Cortex of kidney (tissue), 1 donor: ENCODE measurements around the gene ZFYVE27.

ENCODE experiments used
- DNase-seq: peaks from one replicate; lab custom pipeline; 2025; lab: John Stamatoyannopoulos, UW

Gene ZFYVE27

DNA sequence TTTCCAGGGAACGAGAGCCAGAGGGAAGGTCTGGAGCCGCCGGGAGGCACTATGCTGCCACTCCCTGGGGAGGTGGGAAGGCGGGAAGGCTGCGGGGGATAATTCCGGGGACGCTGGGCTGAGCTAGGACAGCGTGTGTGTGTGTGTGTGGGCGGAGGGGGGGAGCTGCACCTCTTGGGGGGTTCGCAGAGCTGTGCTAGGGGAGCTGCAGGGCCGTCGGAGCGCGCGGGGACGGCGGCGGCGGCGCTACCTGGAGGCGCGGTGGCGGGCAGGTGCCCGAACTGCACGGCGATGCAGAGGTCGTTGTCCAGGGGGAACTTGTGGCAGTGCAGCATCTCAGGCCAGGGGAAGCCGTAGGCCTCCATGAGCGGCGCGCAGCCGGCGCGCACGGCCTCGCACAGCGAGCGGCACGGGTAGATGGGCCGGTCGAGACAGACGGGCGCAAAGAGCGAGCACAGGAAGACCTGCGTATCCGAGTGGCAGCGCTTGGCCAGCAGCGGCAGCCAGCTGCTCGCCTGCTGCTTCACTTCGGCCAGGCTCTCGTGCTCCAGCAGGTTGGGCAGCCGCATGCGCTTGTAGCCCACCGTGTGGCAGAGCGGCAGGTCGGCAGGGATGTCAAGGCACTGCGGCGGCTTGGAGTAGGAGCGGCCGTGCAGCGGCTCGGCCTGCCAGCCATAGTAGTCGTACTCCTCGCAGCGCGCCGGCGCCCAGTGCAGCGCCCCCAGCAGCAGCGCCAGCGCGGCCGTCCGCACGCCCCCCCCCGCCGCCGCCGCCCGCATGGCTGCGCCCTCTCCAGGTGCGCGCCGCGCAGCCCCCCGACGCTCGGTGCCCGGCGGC lies 34.3 kb downstream of the ZFYVE27 start:
- DNase-seq: no peak

DNA sequence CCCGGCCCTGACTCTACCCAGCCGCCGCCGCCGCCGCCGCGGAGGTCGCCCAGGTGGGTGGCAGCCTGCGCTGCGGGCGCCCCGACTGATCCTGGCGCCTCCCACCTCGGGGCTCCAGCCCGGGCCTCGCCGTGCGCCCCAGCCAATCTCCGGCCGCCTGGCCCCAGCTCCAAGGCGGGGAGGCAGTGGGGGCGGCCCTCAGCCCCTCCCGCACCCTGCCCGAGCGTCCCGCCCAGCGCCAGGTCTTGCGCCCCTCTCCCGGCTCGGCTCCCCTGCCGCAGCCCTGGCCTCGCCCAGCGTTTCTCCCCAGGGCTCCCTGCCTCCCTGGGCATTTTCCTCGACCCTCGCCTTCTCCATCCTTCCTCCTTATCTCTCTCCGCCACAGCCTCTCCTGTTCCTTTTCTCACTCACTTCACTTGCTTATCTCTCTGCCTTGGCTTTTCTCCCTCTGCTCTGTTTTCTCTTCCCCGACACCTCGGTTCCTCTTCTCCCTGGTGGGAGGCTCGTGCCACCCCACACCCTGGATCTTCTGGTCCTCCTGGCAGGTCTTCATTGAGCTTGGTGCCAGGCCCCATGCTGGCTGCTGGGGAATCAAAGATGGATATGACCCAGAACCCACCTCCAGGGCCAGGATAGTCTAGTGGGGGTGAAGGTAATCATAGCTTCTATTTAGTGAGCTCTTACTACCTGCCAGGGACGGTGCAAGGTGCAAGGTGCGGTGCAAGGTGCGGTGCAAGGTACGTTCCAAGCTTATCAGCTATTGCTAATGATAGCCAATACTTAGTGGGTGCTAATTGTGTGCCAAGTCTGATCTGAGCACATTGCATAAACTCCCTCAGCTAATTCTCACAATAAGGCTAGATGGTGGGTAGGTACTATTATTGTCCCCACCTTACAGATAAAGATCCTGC lies 35.2 kb downstream of the ZFYVE27 start, which contains the start of gene SFRP5:
Gene SFRP5 (minus strand): TSS at position 87 of the 911 bp plus-strand sequence. CDS start 166 bp downstream, outside the sequence.
- DNase-seq: no peak

DNA sequence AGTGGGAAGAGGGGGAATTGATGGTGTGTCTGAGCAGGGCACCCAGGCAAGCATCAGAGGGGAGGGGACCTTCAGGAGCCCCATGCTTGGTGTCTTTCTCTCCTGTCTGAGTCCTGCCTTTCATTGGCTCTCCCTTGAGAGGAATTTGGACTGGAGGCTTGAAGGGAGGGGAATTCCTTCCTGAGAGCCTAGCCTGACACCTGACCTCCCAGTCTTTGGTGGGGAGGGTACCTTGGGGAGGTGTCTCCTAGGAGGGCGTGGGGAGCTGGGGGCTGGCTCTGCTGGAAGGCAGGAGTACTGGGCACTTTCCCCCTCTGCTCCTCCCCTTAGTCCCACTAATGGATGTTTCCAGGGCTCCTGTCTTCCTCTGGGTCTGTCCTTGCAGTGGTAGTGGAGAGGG lies 36.2 kb downstream of the ZFYVE27 start:
- DNase-seq: no peak

DNA sequence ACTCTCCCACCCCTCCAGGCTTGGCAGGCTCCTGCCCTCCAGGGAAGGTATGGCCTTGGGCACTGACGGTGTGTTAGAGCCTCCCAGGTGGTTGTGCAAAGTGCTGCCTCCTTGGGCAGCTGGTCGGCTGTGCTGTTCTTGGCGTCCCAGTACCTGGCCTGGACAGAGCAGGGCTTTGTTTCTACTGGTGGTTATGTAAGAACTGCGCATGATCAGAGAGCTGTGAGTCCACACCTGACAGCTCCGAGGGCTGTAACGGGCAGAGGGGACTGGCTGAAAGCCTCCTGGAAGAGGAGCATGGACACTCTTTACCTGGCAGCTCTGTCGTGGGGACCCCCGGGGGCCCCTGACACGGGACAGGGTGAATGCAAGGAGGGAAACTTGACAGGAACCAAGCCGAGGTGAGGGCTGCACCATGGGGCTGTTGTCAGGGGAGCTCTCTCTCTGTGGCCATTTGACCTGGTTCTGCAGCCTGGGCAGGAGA lies 37.9 kb downstream of the ZFYVE27 start:
- no peak for DNase-seq

DNA sequence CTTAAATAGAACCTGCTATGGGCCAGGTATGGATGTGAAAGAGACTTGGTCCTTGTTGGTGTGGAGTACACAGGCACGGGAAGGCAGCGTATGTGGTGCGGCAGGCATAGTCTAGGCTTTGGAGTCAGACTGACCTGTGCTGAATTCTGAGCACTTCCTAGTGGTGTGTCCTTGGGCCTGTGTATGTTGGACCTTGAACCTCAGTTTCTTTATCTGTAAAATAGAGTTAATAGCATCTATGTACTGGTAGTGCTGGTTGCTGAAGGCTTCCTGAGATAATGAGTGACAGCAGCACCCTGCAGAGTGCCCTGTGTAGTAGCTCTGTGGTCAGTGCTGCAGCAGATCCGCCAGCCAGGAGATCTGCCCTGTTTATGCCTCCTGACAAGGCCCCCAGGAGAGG lies 40.2 kb downstream of the ZFYVE27 start:
- no peak for DNase-seq

DNA sequence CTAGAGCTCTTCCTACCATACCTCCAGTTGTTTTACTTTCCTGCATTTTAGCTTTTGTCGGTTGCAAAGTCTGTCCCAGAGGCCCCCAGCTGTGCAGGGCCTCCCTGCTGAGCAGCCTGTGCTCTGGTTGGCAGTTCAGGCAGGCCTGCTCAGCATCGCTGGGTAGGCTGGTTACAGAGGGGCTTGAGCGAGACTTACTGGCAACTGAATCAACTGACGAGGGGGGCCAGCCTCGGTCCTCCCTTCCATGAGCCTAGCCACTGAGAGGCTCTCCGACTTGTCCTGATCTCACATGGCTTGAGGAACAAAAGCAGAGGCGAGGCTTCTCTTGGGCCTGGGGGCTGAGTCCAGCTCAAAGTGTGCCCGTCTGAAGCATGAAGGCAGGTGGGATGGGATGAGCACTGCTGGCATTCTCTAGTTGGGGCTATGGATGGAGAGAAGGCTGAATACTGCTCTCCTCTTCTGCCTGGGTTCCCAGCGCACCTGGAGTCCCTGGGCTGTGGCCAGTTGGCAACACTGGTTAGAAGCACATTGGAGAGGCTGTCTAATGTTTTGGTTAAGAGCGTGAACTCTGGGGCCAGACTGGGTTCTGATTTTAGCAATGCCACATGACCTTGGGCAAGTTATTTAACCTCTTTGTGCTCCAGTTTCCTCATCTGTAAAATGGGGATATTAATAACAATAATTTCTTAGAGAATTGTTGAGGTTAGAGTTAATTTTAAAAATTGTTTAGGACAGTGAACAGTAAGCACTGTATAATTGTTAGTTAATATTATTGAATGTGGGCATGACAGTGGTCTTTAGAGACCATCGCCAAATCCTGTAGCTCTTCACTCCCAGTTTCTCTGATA lies 41.7 kb downstream of the ZFYVE27 start:
- DNase-seq: no peak

DNA sequence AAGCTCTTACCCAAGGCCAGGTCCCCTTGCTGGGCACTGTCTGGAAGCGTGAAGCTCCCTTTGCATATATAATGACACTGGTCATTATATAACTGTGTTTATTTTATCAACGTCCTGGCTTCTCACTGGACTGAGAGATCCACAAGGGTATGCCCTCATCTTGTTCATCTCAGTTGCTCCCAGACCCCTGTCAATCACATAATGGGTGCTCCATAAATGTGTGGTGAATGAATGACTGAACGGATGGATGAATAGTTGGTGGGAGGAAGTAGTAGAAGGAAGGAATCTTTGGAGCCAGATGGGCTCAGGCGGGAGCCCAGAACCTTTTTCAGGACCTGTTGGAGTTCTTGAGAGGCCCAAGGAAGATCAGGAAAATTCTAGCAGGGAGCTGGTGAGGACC lies 42.6 kb downstream of the ZFYVE27 start:
- no peak for DNase-seq

DNA sequence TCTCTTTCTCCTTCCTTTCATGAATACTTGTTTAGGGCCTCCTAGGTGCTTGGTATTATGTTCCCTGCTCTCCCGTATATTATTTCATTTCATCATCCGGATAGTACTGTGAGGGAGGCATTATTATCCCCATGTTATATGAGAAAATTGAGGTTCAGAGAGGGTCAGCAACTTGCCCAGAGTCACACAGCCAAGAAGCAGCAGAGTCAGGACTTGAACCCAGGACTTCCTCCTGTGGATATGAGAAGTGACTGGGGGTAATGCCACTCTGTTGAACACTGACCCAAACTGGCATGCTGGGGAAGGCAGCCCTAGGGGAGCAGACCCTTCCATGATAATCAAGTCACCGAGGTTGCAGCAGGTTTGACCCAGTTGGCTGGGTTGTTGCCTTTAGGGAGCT lies 43.0 kb downstream of the ZFYVE27 start:
- DNase-seq: no peak

DNA sequence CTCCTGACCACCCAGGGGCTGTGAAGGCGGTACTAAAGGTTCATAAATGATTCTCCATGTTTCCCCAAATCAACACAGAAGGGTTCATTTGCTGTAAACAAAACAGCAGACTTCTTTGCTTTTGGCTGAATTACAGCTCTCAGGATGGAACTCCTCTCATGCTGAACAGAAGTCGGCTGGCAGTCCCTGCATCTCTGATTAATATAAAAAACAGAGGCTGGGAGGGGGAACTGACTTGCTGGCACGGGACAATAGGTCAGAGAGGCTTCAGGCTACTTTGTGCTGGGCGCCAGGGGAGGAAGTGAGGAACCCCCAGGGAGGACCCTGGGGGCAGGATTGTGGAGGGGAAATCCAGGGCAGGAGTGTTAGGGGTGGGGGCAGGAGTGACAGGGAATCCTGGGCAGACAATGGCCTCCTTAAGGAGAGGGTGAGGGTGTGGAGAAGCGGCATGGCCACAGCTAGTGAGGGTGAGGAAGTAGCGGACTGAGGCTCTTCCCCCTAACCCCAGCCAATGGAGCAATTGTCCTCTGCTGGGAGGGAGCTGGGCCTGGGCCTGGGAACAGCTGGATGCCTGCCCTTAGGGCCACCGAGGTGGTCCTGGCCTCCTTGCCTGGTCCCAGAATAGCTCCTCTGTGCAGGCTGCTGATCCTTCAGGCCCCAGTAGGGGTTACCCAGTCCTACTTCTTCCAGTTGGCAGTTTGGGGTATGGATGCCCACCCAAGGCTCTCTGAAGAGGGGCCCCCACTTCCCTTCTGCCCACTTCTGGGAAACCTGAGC lies 44.1 kb downstream of the ZFYVE27 start:
- DNase-seq: no peak

DNA sequence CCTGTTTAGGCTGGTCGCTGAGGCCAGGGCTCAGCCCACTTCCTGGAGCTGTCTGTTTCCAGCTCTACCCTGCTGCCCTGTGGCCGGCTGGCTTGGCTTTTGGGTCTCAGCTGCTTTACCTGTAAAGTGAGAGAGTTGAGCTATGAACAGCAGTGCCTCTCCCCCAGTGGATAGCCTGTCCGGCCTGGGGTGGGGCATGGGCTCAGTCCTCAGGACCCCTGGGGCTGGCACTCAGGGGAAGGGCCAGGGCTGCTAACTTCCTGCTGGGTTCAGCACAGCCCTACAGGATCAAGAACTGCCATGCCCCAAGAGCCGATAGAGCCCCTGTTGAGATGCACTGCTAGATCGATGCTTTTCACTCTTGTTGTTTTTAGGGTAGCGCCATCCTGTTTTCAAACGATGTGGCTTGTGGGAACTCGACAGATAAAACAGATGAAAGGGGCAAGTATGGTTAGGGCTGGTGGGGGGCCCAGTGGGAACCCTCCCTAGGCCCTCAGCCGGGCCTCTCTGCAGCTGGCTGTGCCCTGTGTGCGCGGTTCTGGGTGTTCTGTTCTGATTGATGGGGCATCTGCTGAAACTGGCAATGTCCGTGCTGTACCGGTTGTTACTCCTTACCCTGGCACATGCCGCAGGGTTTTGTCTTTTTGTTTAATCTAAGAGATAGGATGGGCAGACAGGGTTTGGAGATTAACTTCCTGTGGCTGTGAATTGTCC lies 44.8 kb downstream of the ZFYVE27 start:
- no peak for DNase-seq

DNA sequence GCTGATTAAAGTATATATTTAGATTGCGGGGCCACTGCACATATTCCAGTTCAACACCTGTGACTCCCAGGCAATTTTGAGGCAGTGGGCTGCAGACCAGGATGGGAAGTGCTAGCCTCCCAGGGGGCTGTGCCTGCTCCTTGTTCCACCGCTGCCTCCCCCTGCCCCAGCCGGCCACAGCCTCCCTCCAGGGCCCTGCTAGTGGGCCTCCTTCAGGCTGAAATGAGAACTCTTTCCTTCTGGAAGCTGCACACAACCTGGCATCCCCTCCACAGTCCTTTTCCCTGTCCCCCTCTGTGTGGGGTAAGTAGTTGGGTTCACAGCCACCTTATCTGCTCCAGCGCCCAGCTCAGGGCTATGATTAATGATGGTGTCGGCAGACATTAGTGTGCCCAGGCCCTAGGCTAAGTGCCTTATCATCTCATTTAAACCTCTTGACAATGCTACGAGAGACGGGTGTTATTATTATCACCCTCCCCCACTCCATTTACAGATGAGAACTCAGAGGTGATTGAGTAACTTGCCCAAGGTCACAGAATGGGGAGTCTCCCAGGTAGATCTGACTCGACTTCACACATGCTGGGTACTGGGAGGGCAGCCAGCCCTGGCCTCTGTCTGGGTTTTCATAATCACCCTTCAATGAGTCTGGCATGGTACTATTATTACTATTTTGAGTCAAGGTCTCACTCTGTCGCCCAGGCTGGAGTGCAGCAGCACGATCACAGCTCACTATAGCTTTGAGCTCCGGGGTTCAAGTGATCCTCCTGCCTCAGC lies 45.7 kb downstream of the ZFYVE27 start:
- DNase-seq: no peak

DNA sequence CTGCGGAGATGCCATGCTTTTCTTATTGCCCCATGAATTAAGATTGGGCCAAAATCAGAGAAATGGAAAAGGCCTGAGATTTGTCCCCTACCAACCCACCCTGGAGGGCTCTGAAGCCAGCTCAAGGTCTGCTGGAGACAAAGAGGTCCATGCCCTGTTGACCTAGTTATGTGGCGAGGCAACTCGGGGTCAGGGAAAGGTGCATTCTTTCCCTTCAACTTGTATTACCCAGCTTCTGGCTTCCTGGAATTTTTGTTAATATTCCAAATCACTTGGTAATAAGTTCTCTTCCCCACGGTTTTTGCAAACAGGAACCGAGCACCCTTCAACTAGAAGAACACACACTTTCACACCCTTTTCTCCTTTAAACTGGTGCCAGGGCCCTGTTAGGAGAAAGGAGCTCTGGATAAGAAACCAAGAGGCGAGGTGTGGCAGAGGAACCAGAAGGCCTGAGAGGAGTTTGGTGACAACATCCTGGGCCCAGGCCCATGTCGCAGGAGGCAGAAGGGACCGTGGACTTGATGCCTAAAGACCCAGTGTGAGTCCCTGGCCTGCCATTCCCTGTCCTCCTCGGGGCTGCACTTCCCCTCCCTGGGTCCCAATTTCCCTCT lies 47.4 kb downstream of the ZFYVE27 start:
- no peak for DNase-seq

DNA sequence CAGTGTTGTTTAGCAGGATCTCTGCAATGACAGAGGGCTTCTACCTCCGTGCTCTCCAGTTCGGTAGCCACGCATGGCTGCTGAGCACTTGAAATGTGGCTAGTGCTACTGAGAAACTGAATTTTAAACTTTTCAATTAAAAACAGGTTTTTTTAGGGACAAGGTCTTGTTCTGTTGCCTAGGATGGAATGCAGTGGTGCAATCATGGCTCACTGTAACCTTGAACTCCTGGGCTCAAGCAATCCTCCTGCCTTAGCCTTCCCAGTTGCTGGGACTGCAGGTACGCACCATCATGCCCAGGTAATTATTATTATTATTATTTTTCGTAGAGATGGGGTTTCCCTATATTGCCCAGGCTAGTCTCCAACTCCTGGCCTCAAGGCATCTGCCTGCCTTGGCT lies 48.3 kb downstream of the ZFYVE27 start:
- DNase-seq: no peak

DNA sequence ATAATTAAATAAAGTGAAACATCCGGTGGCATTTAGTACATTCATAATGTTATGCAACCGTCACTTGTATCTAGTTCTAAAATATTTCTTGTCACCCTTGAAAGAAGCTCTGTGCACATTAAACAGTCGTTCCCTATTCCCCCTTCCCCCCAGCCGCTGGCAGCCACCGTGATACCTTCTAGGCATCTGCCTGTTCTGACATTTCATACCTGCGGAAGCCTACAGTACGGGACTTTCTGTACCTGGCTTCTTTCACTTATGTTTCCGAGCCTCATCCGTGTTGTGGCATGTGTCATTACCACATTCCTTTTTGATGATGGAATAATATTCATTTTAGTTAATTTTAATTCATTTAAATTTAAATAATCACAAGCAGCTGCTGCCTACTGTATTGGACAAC lies 48.8 kb downstream of the ZFYVE27 start:
- DNase-seq: no peak

DNA sequence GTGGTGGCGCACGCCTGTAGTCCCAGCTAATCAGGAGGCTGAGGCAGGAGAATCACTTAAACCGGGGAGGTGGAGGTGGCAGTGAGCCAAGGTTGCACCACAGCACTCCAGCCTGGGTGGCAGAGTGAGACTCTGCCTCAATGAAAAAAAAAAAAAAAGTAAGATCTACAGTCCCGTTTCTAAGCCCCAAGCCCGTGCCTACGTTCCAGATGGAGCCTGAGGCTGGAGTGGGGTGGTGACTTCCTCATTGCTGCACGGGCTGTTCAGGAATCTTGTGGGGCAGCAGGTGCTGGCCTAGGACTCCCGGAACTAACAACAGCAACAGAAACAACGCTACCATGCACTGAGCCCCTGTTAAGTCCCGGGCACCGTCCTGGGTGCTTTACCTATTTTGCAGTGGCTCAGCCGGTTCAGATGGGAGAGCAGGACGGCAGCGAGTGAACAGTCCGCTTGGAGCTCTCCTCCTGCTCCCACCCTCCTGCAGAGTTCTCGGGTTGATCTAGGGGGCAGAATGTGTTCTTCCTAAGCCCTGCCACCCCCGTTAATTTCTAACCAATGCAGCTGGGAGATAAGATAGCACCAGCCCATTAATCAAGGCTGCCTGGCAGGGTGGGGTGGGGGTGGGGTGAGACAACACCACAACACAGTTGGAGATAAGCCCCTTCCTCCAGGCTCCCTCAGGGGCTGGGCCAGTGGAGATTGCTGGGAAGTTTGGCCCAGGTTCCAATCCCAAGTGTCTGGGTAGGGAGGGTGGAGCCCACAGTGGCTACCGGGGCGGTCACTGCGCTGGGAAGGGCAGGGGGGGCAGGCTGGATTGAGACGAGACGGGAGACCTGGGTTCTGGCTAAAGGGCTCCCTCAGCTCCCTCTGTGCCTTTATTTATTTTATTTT lies 51.9 kb downstream of the ZFYVE27 start:
- no peak for DNase-seq

DNA sequence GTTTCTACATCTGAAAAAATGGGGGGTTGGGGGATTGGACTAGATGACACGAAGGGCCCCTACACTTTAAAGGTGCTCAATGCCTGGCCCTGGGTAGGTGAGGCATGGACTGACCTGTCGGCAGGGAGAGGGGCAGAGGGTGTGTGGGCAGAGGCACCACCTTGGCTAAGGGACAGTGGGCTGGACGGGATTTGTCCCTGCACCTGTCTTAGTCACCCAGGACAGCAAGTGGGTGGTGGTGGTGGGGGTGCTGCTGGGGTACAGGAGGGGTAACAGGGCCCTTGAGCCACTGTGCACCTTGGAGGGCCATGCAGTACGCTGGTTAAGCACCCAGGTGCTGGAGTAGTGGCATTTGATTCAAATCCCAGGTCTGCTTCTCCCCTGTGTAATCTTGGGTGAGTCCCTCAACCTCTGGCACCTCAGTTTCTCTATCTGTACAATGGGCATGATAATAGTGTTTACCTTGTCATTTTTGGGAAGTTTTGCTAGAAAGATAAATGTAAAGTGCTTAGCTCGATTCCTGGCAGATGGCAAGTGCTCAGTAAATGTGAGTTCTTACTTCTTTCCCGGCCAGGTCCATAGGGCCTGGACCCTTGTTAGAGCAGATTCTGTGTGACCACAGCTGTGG lies 53.0 kb downstream of the ZFYVE27 start:
- no peak for DNase-seq

DNA sequence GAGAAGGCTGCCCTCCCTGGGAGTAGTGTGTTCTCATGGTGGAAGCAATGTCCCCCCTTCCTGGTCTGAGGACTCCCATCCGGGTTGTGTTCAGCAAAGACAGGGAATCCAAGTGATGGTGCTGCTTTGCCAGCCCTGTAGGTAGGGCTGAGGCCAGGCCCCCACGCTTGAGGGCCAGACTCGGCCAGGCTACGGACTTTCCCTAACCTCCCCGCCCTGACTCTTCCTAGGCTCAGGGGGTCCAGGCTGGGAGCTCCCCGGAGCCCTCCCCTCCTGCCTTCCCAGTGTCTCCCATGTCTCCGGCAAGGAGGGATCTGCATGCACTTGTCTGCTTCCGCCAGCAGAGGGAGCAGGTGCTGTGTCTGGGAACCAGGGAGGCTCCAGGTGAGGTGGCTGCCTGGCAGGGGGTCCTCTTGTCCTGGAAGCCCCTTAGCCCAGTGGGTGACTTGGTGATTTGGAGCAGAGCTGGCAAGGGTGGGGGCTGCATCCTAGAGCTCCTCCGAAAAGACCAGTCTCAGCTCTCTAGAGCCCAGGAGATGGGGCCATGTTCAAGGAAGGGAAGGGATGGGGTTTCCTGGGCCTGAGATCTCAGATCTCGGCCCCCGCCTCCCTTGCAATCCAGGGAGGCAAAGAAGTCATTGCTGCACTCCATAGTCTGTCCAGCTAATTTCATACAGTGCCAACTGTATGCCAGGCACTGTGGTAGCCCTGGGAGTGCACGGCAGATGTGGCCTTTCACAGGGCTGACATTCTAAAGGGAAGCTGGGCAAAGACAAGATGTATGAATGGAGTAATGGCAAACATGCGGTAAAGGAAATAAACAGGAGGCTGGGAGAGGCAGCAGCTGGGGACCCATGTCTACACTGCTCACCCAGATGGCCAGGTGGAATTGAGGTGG lies 55.1 kb downstream of the ZFYVE27 start:
- no peak for DNase-seq
